ENCODE results near the gene SETD3. TPM values are rescaled to one million over a fixed set of nuclear protein-coding genes. Genes with fewer than 3 reads are reported as not detected.

SETD3 gene
- total and polyA plus RNA-seq, 4 donors = 41.0 to 66.0 (median 56.8) TPM

- Histone ChIP-seq H3K36me3 (ENCODE audit: control insufficient read depth in 1 of 2, insufficient read depth in 2 of 2, low read length in 1 of 2) (peaks cover 0 to 3% of the 10 kb centered on the region in 2 donors), H3K9me3 (ENCODE audit: control insufficient read depth, low read length) (no peaks in the 10 kb centered on the region), H3K4me1 (ENCODE audit: control insufficient read depth in 1 of 2, insufficient read depth in 2 of 2, low read length in 2 of 2) (no peaks in the 10 kb centered on the region), H3K4me3 (ENCODE audit: low read length in 2 of 2) (no peak overlapping the region), H3K27me3 (ENCODE audit: control insufficient read depth in 1 of 2, insufficient read depth in 2 of 2, low read length in 1 of 2) (no peaks in the 10 kb centered on the region), H3K27ac (ENCODE audit: low read depth in 1 of 2, low read length in 2 of 2) (no peak overlapping the region)
- intact Hi-C loops (cut with DNase I) = no loop called here
- DNase-seq = peak; percentile 43 to 67
- 86% methylated on average over 15 of the region's 15 CpGs for WGBS, 2 donors
- ATAC-seq (ENCODE audit: low FRiP score) = no peak
Observed at GRCh38 chr14:99513183-99513694, 32.6 kb upstream of the SETD3 start.

GRCh38 chr14:99512571-99513182 is 32.0 kb upstream of the SETD3 start:
- Histone ChIP-seq H3K36me3 (ENCODE audit: control insufficient read depth in 1 of 2, insufficient read depth in 2 of 2, low read length in 1 of 2) (peaks cover 0 to 6% of the 10 kb centered on the region in 2 donors), H3K27ac (ENCODE audit: low read depth in 1 of 2, low read length in 2 of 2) (no peak overlapping the region), H3K27me3 (ENCODE audit: control insufficient read depth in 1 of 2, insufficient read depth in 2 of 2, low read length in 1 of 2) (no peaks in the 10 kb centered on the region), H3K9me3 (ENCODE audit: control insufficient read depth, low read length) (no peaks in the 10 kb centered on the region), H3K4me1 (ENCODE audit: control insufficient read depth in 1 of 2, insufficient read depth in 2 of 2, low read length in 2 of 2) (no peaks in the 10 kb centered on the region), H3K4me3 (ENCODE audit: low read length in 2 of 2) (no peak overlapping the region)
- intact Hi-C loops (cut with DNase I) = no loop called here
- ATAC-seq (ENCODE audit: low FRiP score) (no peak), DNase-seq (peak in 1 of 2 donors; percentile 66)
- 89 to 92% methylated on average over 16 of the region's 16 CpGs for WGBS, 2 donors

- WGBS, 2 donors = 63 to 66% methylated on average over 10 of the region's 10 CpGs
- Histone ChIP-seq H3K4me1 (ENCODE audit: control insufficient read depth in 1 of 2, insufficient read depth in 2 of 2, low read length in 2 of 2) (no peaks in the 10 kb centered on the region), H3K4me3 (ENCODE audit: low read length in 2 of 2) (no peak overlapping the region), H3K27me3 (ENCODE audit: control insufficient read depth in 1 of 2, insufficient read depth in 2 of 2, low read length in 1 of 2) (no peaks in the 10 kb centered on the region), H3K36me3 (ENCODE audit: control insufficient read depth in 1 of 2, insufficient read depth in 2 of 2, low read length in 1 of 2) (peaks cover 0 to 7% of the 10 kb centered on the region in 2 donors), H3K9me3 (ENCODE audit: control insufficient read depth, low read length) (no peaks in the 10 kb centered on the region), H3K27ac (ENCODE audit: low read depth in 1 of 2, low read length in 2 of 2) (no peak overlapping the region)
- no peak for ATAC-seq (ENCODE audit: low FRiP score)
- DNase-seq = no peak
- intact Hi-C loops (cut with DNase I) = no loop called here
Observed at GRCh38 chr14:99512110-99512449, 31.4 kb upstream of the SETD3 start.

GRCh38 chr14:99511421-99512109 is 30.9 kb upstream of the SETD3 start:
- 57 to 66% methylated on average over 12 of the region's 12 CpGs for WGBS, 2 donors
- peak in 1 of 2 donors; percentile 72 for DNase-seq
- Histone ChIP-seq H3K36me3 (ENCODE audit: control insufficient read depth in 1 of 2, insufficient read depth in 2 of 2, low read length in 1 of 2) (peaks cover 0 to 9% of the 10 kb centered on the region in 2 donors), H3K4me1 (ENCODE audit: control insufficient read depth in 1 of 2, insufficient read depth in 2 of 2, low read length in 2 of 2) (no peaks in the 10 kb centered on the region), H3K27me3 (ENCODE audit: control insufficient read depth in 1 of 2, insufficient read depth in 2 of 2, low read length in 1 of 2) (no peaks in the 10 kb centered on the region), H3K27ac (ENCODE audit: low read depth in 1 of 2, low read length in 2 of 2) (no peak overlapping the region), H3K4me3 (ENCODE audit: low read length in 2 of 2) (no peak overlapping the region), H3K9me3 (ENCODE audit: control insufficient read depth, low read length) (no peaks in the 10 kb centered on the region)
- no peak for ATAC-seq (ENCODE audit: low FRiP score)
- intact Hi-C loops (cut with DNase I) = no loop called here

- Histone ChIP-seq H3K27me3 (ENCODE audit: control insufficient read depth in 1 of 2, insufficient read depth in 2 of 2, low read length in 1 of 2) (no peaks in the 10 kb centered on the region), H3K27ac (ENCODE audit: low read depth in 1 of 2, low read length in 2 of 2) (no peak overlapping the region), H3K4me3 (ENCODE audit: low read length in 2 of 2) (no peak overlapping the region), H3K36me3 (ENCODE audit: control insufficient read depth in 1 of 2, insufficient read depth in 2 of 2, low read length in 1 of 2) (peaks cover 0 to 14% of the 10 kb centered on the region in 2 donors), H3K4me1 (ENCODE audit: control insufficient read depth in 1 of 2, insufficient read depth in 2 of 2, low read length in 2 of 2) (no peaks in the 10 kb centered on the region), H3K9me3 (ENCODE audit: control insufficient read depth, low read length) (no peaks in the 10 kb centered on the region)
- ATAC-seq (ENCODE audit: low FRiP score) (no peak), DNase-seq (no peak)
- 55 to 65% methylated on average over 11 to 15 of the region's 15 CpGs for WGBS, 2 donors
- intact Hi-C loops (cut with DNase I) = no loop called here
Observed at GRCh38 chr14:99510556-99511139, 30.0 kb upstream of the SETD3 start.

GRCh38 chr14:99509871-99510555 is 29.4 kb upstream of the SETD3 start:
- peak in 1 of 2 donors; percentile 73 for DNase-seq
- H3K27me3 ChIP-seq (ENCODE audit: control insufficient read depth in 1 of 2, insufficient read depth in 2 of 2, low read length in 1 of 2) = no peaks in the 10 kb centered on the region
- no peaks in the 10 kb centered on the region for H3K4me1 ChIP-seq (ENCODE audit: control insufficient read depth in 1 of 2, insufficient read depth in 2 of 2, low read length in 2 of 2)
- H3K27ac ChIP-seq (ENCODE audit: low read depth in 1 of 2, low read length in 2 of 2) = no peak overlapping the region
- peaks cover 0 to 16% of the 10 kb centered on the region in 2 donors for H3K36me3 ChIP-seq (ENCODE audit: control insufficient read depth in 1 of 2, insufficient read depth in 2 of 2, low read length in 1 of 2)
- H3K9me3 ChIP-seq (ENCODE audit: control insufficient read depth, low read length) = no peaks in the 10 kb centered on the region
- H3K4me3 ChIP-seq (ENCODE audit: low read length in 2 of 2) = no peak overlapping the region
- 86 to 92% methylated on average over 25 to 27 of the region's 27 CpGs for WGBS, 2 donors
- no peak for ATAC-seq (ENCODE audit: low FRiP score)
- intact Hi-C loops (cut with DNase I) = no loop called here

- no peaks in the 10 kb centered on the region for H3K27me3 ChIP-seq (ENCODE audit: control insufficient read depth in 1 of 2, insufficient read depth in 2 of 2, low read length in 1 of 2)
- no peaks in the 10 kb centered on the region for H3K9me3 ChIP-seq (ENCODE audit: control insufficient read depth, low read length)
- intact Hi-C loops (cut with DNase I) = no loop called here
- DNase-seq (no peak), ATAC-seq (ENCODE audit: low FRiP score) (no peak)
- no peak overlapping the region for H3K4me3 ChIP-seq (ENCODE audit: low read length in 2 of 2)
- WGBS, 2 donors = 79% methylated on average over 23 of the region's 23 CpGs
- H3K27ac ChIP-seq (ENCODE audit: low read depth in 1 of 2, low read length in 2 of 2) = no peak overlapping the region
- H3K36me3 ChIP-seq (ENCODE audit: control insufficient read depth in 1 of 2, insufficient read depth in 2 of 2, low read length in 1 of 2) = peaks cover 0 to 18% of the 10 kb centered on the region in 2 donors
- no peaks in the 10 kb centered on the region for H3K4me1 ChIP-seq (ENCODE audit: control insufficient read depth in 1 of 2, insufficient read depth in 2 of 2, low read length in 2 of 2)
Observed at GRCh38 chr14:99508896-99509629, 28.4 kb upstream of the SETD3 start.
